Stimulated activated CD4-positive, alpha-beta T cell treated with anti-CD3 and anti-CD28 coated beads, Interleukin-12 subunit alpha, Interleukin-12 subunit beta, amount 100 ng/mL, for 48 hours (primary cell): ENCODE results near the gene NDUFC2.
"Not testable (repeated sequence)": the region's sequence is repeated elsewhere in the genome, so short reads cannot be mapped to it uniquely, and the experiment has no call there.

Experiments used
- DNase-seq, 3 donors: peaks; one replicate each; pipeline ENCODE4 v3.0.0-alpha.2; 2020; ENCODE audit warnings: low read depth in 2 of 3, low spot score in 1 of 3

The NDUFC2 gene

DNA sequence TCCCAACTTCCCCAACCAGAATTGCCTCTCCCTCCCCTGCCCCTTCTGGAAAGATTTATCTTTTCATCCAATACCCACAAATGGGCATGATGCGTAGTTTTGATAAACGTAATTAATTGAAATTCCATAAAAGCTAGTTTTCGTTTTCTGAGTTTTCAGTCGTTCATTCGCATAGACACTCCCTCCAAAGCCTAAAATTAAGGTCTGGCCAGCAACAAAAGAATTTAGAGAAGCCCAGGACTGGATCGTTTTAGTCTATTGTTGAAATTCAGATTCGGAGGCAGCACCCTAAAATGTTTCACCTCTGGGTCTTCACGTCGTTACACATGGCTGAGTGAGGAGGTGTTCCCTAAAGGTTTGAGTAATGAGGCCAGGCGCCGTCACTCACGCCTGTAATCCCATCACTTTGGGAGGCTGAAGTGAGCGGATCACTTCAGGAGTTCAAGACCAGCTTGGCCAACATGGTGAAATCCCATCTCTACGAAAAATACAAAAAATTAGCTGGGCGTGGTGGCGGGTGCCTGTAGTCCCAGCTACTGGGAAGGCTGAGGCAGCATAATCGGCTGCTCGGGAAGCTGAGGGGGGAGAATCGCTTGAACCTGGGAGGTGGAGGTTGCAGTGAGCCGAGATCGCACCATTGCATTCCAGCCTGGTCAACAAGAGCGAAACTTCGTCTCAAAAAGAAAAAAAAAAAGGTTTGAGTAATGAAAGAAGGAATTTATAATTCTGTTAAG, 589 bp upstream of the NDUFC2 start:
- DNase-seq: no peak

DNA sequence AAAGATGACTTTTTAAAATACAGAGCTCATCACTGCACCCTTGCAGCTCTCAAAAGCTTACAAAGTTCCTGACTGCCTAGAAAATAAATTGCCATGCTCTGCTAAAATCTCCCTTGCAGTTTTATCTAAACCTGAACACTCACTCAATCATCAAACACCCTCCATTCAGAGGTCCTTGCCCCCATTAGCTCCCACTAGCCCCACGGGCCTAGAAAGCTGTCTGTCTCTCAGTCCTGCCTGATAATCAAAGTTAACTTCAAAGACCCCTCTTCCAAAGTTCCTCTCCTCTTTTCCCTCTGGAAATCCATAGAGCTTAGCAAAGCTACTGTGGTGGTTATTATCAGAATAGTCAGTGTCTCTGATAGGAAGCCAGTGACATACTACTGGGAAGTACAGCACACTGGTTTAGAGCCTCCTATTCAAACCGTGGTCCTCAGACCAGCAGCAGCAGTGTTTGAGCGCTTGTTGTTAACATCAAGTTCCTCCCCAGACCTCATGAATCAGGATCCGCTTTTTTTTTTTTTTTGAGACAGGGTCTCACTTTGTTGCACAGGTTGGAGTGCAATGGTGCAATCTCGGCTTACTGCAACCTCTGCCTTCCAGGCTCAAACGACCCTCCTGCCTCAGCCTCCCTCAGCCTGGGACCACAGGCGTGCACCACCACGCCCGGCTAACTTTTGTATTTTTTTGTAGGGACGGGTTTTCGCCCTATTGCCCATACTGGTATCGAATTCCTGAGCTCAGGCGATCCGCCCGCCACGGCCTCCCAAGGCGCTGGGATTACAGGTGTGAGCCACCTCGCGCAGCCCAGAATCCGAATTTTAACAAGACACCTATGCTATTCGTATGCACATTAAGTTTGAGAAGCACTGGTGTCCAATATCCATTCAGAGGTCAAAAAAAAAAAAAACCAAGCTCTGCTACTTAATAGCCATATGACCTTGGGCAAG, 1.2 kb downstream of the NDUFC2 start:
- DNase-seq: no peak

DNA sequence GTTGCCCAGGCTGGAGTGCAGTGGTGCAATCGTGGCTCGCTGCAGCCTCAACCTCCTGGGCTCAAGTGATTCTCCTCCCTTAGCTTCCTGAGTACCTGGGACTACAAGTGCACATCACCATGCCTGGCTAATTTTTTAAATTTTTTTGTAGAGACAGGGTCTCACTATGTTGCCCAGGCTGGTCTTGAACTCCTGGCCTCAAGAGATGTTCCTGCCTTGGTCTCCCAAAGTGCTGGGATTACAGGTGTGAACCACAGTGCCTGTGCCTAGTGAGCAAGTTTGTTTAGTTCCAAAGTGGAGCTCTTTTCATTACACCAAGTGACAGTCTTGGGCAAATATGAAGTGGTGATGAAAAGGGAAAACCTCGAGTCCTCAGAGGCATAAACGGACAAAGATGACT, 2.1 kb downstream of the NDUFC2 start:
- DNase-seq: not testable (repeated sequence)

DNA sequence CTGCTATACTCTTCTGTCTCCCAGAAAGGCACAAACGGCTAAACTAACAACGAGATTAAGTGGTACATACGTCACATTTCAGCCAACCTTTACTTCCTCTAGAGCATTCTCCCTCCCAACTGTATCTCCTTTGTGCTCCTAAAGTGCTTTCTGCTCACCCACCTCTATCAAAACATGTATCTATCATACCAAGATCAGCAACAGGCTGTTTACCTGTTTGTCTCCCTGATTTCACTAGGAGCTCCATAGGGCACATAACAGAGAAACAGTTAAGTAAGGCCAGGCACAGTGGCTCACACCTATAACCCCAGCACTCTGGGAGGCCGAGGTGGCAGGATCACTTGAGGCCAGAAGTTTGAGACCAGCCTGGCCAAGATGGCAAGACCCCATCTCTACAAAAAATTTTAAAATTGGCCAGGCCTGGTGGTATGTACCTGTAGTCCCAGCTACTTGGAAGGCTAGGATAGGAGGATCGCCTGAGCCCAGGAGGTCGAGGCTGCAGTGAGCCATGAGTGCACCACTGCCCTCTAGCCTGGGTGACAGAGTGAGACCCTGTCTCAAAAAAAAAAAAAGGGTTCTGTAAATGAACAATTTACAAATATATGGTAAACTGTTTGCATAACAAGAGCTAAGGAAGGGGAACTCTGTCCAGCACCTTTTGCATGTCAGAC, 2.8 kb downstream of the NDUFC2 start:
- no peak for DNase-seq

DNA sequence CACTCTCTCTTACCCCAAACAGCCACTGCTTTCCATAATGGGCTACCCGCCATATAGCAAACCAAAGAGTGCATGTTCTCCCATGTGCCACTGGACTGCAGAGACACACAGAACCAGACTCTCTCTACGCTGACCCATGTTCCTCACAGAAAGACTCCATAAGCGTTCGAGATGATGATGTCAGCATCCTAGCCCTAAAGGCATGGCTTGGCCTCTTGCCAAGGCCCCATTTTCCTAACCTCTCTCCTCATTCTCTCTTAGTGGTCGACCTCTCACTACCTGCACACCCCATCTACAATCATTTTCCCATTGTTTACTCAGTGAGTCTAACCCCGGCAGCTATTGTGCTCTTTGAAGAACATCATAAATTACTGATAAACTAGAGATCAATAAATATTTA, 4.9 kb downstream of the NDUFC2 start:
- DNase-seq: no peak

DNA sequence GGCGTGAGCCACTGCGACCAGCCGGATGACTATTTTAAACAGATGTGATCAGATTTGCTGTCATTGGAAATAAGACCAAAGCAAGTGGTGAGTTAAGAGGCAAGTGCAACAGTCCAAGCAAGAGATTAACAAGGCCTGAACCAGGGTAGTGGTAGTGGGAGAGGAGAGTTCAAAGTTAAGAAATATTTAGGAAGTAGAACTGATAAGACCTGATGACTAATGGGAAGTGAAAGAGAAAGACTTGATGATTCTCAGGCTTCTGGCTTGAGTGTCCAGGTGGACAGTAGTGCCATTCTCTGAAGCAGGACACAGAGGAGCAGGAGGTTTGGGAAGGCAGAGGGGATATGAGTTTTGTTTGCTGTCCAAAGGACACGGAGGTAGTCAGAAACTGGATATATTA, 7.2 kb downstream of the NDUFC2 start:
- no peak for DNase-seq

DNA sequence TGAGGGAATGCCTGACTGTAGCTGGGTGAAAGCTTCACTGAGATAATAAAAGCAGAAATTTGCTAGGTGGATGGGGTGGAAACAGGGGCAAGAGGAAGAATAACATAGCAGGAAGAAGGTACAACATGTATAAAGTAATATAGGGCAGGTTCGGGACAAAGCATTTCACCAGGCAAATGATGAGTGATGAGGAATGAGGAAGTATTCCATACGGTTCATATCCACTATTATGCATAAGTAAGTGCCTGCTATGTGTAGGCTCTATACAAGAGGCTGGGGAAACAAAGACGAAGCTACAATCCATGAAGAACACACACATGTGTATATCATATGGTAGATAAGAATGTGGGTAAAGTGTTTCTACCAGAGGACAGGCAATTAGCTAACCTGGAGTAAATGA, 7.9 kb downstream of the NDUFC2 start:
- DNase-seq: no peak

DNA sequence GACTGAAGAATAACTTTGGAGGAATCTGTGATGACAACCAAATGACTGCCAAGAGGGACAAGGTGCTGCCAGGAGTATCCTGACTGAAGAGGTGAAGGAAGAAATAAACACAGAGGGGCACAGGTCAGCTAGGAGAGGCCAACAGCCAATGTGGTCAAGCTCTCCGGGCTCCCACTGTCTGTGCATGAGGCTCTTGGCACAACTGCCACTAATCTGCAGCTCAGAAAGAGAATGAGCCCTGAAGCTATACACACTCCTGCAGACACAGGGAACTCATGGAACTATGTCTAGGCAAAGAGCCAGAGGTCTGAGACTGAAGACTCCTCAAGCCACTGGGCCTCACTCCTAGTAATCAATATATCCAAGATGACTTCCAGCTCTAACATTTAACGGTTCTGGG, 9.0 kb downstream of the NDUFC2 start:
- no peak for DNase-seq

DNA sequence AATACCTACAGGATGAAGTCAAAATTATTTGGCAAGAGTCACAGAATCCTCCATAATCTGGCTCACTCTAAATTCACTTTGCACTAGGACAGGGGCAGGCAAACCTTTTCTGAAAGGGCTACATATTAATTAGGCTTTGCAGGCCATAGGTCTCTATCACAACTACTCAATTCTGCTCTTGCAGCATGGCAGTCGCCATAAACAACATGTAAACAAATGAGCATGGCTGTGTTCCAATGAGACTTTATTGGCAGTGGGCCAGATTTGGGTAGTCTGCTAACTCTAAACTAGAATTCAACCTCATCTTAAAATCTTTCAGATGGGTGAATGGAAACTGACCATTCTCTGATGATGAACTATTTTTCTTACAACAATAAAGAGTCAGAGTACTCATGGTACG, 10.2 kb downstream of the NDUFC2 start:
- DNase-seq: no peak

DNA sequence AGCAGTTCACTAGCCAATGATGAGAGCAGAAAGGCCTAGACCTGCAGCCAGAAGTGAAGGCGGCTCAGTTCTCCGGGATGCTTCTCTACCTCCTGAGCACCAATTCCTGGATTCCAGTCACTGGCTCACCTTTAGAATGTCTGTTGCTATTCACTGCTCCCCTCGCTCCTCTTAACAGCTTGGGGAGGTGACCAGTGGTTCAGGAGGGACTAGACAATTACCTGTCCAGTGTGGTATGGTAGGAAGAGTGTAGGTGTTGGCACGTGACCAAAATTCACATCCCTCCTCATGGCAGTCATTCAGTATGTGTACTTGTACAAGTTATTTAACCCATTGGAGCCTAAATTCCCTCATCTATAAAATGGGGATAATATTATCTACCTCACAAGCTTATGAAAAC, 12.0 kb downstream of the NDUFC2 start:
- no peak for DNase-seq

DNA sequence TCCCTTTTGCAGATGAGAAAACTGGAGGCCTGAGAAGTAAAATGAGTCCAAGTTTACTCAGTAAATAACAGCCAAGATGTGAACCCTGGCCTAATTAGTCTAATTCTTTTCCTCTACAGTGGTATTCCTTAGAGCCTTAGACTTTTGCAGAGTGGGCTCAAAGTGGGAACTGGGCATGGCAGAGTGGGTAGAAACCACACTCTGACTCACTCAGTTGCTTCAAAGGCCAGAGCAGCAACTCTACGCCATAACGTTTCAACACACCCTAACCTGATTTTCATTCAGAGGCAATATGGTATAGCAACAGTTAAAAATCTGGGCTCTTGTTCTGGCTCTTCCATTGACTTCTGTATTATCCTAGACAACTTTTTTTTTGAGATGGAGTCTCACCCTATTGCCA, 13.2 kb downstream of the NDUFC2 start:
- no peak for DNase-seq

DNA sequence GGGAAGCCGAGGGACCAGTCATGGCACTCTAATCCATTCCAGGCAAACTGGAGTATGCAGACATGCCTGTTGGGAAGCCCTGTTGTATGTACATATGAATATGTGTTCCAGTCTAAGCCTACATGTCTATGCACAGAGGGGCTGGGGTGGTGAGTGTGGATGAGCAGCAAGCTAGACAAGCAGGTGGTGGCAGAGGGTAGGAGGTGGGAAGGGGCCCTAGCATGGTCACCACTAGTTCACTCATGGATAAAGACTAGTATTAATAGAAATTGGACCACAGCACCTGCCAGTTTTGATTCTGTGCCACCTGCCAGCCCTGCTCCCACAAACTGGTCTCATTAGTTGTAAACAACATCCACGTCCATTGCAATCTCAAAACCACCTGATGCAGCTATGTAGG, 14.5 kb downstream of the NDUFC2 start:
- DNase-seq: no peak

DNA sequence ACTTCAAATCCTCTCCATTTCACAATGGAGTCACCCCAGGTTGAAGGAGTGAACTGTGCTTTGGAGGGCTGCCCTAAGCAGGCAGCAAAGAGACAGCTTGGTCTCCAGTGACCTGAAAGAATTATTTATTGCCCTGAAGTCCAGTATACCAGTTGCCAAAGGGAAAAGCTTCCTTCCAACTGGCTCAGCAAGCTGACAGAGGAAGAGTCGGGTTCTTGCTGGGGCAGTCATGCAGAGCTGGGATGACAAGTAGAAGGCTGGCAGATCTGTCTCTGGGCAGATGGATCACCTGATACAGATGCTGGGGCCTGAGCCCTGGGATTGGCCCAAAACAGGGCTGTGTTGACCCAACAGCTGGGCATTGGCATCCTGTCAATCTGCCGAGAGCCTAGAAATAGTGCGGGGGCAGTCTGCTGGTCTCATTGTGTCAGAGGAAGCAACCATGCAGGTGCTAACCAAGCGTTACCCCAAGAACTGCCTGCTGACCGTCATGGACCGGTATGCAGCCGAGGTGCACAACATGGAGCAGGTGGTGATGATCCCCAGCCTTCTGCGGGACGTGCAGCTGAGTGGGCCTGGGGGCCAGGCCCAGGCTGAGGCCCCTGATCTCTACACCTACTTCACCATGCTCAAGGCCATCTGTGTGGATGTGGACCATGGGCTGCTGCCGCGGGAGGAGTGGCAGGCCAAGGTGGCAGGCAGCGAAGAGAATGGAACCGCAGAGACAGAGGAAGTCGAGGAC, 16.1 kb downstream of the NDUFC2 start, which contains the start of gene THRSP:
Gene THRSP (plus strand): TSS at position 422 of the 742 bp plus-strand sequence. CDS start 21 bp downstream, at position 443.
- DNase-seq: no peak

DNA sequence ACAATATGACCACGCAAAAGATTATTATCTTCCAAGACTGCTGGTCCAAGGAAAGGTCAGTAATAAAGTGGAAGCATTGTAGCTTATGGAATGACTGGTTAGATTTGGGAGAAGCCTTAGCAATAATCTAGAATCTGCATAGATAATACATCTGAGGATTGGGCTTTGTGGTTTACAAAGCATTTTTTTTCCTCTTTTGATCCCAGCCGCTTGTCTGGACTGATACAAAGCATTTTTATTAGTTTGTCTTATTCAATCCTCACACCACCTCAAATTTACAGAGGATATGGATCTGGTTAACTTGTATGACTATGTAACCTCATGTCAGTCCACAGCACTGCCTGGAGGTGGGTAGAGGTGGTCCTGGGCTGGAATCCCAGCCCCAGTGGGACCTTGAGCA, 17.0 kb downstream of the NDUFC2 start:
- no peak for DNase-seq

DNA sequence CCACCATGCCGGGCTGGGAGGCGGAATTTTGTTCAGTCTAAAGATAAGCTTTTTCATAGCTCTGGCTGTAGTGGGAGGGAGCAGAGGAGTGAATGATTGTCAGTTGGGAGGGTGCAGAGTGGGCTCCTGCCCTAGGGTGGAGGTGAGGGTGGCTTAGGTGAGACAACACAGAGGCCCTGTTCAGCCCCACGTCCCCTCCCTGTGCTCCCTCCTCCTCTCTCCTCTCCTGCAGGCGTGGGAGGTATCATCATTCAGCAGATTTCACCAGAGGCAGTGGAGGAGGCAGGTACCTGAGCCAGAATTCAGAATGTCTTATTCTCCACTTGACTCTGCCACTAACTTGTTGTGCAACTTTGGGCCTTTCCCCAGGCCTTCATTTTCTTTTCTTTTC, 17.7 kb downstream of the NDUFC2 start:
- DNase-seq: no peak

DNA sequence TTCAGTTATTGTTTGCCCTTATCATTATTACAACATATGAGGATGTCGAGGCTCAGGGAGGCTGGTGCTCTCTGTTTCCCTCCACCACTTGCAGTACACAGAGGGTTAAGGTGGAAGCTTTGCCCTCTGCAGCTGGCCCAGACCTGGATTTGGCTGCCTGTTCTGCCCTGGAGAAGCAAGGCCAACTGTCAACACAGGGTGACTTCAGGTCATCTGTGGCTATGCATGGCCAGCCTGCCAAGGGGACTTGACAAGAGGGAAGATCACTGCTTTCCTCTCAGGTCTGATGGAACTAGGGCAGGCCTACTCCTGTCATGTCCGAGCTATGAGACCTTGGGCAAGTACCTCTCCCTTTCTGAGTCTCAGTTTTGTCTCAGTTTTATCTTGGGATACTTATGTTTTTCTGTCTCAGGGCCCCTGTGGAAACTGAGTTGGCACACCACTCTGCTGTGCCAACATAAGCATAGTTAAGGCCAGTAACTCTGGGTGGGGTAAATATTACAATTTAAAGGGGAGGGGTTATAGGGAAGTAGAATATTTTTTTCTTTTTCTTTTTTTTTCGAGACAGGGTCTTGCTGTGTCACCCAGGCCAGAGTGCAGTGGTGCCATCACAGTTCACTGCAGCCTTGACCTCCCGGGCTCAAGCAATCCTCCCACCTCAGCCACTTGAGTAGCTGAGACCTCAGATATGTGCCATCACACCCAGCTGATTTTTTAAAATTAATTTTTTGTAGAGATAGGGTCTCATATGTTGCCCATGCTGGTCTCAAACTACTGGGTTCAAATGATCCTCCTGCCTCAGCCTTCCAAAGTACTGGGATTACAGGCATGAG, 18.4 kb downstream of the NDUFC2 start:
- no peak for DNase-seq

DNA sequence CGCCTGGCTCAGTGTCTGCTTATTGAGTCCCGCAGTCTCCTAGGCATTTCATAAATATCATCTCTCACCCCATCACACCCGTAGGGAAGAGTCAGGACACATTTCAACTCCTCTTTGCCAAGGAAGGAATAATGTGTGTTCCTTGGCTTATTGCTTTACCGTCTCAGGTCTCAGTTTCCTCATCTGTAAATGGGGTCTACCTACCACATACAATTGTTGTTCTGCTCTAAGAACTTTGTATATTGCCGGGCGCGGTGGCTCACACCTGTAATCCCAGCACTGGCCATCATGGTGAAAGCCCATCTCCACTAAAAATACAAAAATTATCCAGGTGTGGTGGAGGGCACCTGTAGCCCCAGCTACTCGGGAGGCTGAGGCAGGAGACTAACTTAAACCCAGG, 19.1 kb downstream of the NDUFC2 start:
- DNase-seq: no peak

DNA sequence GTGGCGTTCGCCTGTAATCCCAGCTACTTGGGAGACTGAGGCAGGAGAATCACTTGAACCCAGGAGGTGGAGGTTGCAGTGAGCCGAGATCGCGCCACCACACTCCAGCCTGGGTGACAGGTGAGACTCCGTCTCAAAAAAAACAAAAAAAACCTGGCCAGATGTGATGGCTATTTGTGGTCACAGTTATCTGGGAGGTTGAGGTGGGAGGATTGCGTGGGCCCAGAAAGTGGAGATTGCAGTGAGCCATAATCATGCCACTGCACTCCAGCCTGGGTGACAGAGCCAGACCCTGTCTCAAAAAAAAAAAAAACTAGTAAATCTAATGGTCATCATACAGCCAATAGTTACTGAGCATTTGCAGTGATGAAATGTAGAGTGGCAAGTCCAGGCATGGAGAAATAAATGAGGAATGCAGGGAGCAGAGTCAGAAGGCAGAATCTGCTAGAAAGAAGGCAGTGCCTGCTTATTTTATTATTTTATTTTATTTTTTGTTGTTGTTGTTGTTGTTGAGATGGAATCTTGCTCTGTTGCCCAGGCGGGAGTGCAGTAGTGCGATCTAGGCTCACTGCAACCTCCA, 19.8 kb downstream of the NDUFC2 start:
- not testable (repeated sequence) for DNase-seq

DNA sequence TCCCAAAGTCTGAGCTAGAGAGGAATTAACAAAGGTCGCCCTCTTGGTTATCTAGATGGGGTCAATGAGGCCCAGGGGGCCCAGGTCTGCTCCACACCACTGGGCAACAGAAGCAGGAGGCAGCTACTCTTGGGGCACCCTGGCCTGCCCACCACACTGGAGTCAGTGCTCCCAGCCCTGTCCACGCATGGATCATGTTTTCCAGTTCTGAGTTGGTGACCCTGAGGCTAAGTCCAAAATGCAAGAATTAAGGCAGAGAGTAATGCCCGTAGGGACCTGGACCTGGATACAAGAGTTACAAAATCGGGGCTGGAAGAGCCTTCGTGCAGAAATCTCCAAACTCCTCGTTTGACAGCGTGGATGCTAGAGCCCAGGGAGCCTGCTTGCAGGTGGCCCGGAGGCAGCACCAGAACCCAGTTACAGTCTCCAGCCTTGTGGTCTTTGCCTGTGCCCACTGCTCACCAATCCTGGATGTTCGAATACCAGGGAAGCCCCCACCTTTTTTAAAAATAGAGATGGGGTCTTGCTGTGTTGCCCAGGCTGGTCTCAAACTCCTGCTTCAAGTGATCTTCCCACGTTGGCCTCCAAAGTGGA, 22.1 kb downstream of the NDUFC2 start:
- no peak for DNase-seq
